ENCODE data around the gene TCF3.

TCF3 gene

DNA sequence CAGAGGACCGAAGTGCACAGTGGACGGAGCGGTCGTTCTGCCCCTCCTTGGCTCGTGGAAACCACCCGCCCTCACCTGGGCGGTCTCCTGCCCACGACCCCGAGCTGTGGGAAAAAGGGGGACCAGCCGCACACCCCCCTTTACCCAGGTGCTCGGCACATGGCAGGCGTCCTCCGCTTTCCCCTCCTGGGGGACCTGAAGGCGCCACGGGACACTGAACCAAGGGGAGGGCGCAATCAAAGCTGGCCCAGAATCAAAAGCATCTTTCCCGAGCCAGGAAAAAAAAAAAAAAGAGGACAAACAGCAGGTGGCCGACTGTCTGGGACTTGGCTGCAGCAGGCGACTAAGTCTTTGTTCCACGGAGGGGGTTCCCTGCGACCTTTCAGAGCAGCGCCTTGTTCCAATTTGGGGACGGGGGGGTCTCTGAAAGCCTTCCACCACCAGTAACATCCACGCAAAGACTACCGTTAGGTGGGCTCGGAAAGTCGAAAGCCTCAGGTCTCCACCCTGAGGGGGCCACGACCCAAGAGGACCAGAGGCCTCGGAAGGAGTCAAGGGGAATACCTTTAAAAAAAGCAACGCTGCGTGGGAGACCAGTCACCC is 60.9 kb downstream of the TCF3 start:
- Histone ChIP-seq H2AFZ (ENCODE audit: low read length) (no peak overlapping the region), H3K9me3 (ENCODE audit: insufficient read depth, low read depth, low read length) (no peaks in the 10 kb centered on the region), H3K36me3 (ENCODE audit: insufficient read depth, low read length) (no peaks in the 10 kb centered on the region; the same call in 1 of the 2 replicates), H3K79me2 (ENCODE audit: insufficient read depth, low read length) (peaks cover 53% of the 10 kb centered on the region), H3K9ac (ENCODE audit: low read depth, low read length, poor library complexity, severe bottlenecking) (peak overlapping the region; percentile 100), H3K9me2 (replicated peaks; ENCODE audit: low read depth, low read length) (no peaks in the 10 kb centered on the region), H4K20me1 (ENCODE audit: insufficient read depth, low read length, poor library complexity, severe bottlenecking) (peaks cover 34% of the 10 kb centered on the region), H3K27me3 (ENCODE audit: insufficient read depth, low read length, poor library complexity, severe bottlenecking) (peaks cover 8% of the 10 kb centered on the region), H3K4me3 (ENCODE audit: low read length, poor library complexity, severe bottlenecking) (peak overlapping the region; percentile 94), H3K4me1 (ENCODE audit: insufficient read depth, low read length, poor library complexity, severe bottlenecking) (peaks cover 16% of the 10 kb centered on the region), H3F3A (ENCODE audit: low read depth) (peaks cover 3% of the 10 kb centered on the region; the same call in 1 of the 2 replicates), H3K4me2 (ENCODE audit: low read depth, low read length, poor library complexity, severe bottlenecking) (peak overlapping the region; percentile 93)
- no peak for TF ChIP-seq EZH2phosphoT487 (IDR thresholded peaks at IDR 0.05; ENCODE audit: borderline replicate concordance)
- TF ChIP-seq, protein P1, sequence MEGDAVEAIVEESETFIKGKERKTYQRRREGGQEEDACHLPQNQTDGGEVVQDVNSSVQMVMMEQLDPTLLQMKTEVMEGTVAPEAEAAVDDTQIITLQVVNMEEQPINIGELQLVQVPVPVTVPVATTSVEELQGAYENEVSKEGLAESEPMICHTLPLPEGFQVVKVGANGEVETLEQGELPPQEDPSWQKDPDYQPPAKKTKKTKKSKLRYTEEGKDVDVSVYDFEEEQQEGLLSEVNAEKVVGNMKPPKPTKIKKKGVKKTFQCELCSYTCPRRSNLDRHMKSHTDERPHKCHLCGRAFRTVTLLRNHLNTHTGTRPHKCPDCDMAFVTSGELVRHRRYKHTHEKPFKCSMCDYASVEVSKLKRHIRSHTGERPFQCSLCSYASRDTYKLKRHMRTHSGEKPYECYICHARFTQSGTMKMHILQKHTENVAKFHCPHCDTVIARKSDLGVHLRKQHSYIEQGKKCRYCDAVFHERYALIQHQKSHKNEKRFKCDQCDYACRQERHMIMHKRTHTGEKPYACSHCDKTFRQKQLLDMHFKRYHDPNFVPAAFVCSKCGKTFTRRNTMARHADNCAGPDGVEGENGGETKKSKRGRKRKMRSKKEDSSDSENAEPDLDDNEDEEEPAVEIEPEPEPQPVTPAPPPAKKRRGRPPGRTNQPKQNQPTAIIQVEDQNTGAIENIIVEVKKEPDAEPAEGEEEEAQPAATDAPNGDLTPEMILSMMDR (conservative IDR thresholded peaks at IDR 0.05; ENCODE audit: low read length) = no peak

DNA sequence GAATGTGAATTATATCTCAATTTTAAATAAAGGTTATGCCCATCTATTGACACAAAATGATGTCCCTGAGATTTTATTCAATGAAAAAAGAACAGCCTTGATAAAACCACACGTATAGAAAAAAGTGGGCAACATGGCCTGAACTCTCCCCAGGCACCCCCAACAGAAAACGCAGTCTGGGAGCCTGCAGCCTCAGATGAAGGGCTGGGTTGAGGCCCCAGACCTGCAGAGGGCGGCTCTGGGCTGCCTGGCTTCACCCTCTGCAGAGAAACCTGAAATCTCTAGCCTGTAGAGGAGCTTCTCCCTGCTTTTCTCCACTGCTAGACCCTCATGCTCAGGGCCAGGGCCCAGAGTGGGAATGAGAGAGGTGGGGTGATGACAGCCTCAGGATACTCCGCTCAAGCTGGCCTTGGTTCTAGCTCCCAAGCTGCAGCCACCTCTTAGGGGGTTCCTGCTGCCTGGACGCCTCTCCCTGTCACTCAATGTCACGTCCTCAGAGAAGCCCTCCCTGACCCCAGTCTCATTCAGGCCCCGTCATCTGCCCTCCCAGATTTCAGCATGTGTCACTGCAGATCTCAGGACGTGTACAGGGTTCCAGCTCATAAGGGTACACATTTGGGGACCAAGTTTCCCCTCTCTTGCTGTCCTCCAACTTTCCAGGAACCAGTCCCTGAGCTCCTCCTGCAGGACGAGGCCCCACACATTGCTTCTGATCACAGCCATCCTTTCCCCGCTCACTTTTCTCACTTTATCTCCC is 61.6 kb downstream of the TCF3 start:
- Histone ChIP-seq H4K20me1 (ENCODE audit: insufficient read depth, low read length, poor library complexity, severe bottlenecking) (peaks cover 38% of the 10 kb centered on the region), H3K79me2 (ENCODE audit: insufficient read depth, low read length) (peaks cover 60% of the 10 kb centered on the region), H3K9ac (ENCODE audit: low read depth, low read length, poor library complexity, severe bottlenecking) (peak overlapping the region; percentile 100), H3K27me3 (ENCODE audit: insufficient read depth, low read length, poor library complexity, severe bottlenecking) (peaks cover 8% of the 10 kb centered on the region), H3K36me3 (ENCODE audit: insufficient read depth, low read length) (no peaks in the 10 kb centered on the region; the same call in 1 of the 2 replicates), H3K9me2 (replicated peaks; ENCODE audit: low read depth, low read length) (no peaks in the 10 kb centered on the region), H3K4me1 (ENCODE audit: insufficient read depth, low read length, poor library complexity, severe bottlenecking) (peaks cover 16% of the 10 kb centered on the region), H3F3A (ENCODE audit: low read depth) (peaks cover 3% of the 10 kb centered on the region; the same call in 1 of the 2 replicates), H3K4me2 (ENCODE audit: low read depth, low read length, poor library complexity, severe bottlenecking) (peak overlapping the region; percentile 93), H3K4me3 (ENCODE audit: low read length, poor library complexity, severe bottlenecking) (peak overlapping the region; percentile 94), H3K9me3 (ENCODE audit: insufficient read depth, low read depth, low read length) (no peaks in the 10 kb centered on the region), H2AFZ (ENCODE audit: low read length) (no peak overlapping the region)
- TF ChIP-seq, protein P1 (conservative IDR thresholded peaks at IDR 0.05; ENCODE audit: low read length) = peak; percentile 54
- no peak for TF ChIP-seq EZH2phosphoT487 (IDR thresholded peaks at IDR 0.05; ENCODE audit: borderline replicate concordance)

DNA sequence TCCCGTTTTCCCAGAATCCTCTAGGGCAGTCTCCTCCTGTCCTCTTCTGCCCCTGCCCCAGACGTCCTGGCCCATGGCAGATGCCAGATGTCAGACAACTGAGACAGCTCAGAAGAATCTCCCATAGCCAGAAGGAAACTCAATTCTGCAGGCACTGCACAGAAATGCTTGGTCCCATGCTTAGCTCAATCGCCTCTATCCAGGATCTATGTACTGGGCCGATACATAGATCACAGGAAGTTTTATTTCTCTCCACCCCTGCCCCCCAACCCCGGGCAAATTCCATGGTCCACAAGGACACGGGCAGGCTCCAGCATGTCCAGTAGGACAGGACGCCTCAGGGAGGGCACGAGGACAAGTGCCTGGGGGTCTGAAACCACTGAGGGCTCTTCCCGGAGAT is 64.5 kb downstream of the TCF3 start:
- no peaks in the 10 kb centered on the region for H3K9me2 ChIP-seq (replicated peaks; ENCODE audit: low read depth, low read length)
- H3K4me1 ChIP-seq (ENCODE audit: insufficient read depth, low read length, poor library complexity, severe bottlenecking) = peaks cover 16% of the 10 kb centered on the region
- H3K9me3 ChIP-seq (ENCODE audit: insufficient read depth, low read depth, low read length) = no peaks in the 10 kb centered on the region
- TF ChIP-seq, protein P1 (conservative IDR thresholded peaks at IDR 0.05; ENCODE audit: low read length) = no peak
- no peak for TF ChIP-seq EZH2phosphoT487 (IDR thresholded peaks at IDR 0.05; ENCODE audit: borderline replicate concordance)
- H3K79me2 ChIP-seq (ENCODE audit: insufficient read depth, low read length) = peaks cover 73% of the 10 kb centered on the region
- peaks cover 40% of the 10 kb centered on the region for H4K20me1 ChIP-seq (ENCODE audit: insufficient read depth, low read length, poor library complexity, severe bottlenecking)
- no peak overlapping the region for H3K9ac ChIP-seq (ENCODE audit: low read depth, low read length, poor library complexity, severe bottlenecking)
- H3K4me2 ChIP-seq (ENCODE audit: low read depth, low read length, poor library complexity, severe bottlenecking) = no peak overlapping the region
- H3K27me3 ChIP-seq (ENCODE audit: insufficient read depth, low read length, poor library complexity, severe bottlenecking) = peaks cover 8% of the 10 kb centered on the region
- peaks cover 7% of the 10 kb centered on the region; the same call in 1 of the 2 replicates for H3K36me3 ChIP-seq (ENCODE audit: insufficient read depth, low read length)
- peaks cover 3% of the 10 kb centered on the region; the same call in 1 of the 2 replicates for H3F3A ChIP-seq (ENCODE audit: low read depth)
- no peak overlapping the region for H3K4me3 ChIP-seq (ENCODE audit: low read length, poor library complexity, severe bottlenecking)
- H2AFZ ChIP-seq (ENCODE audit: low read length) = no peak overlapping the region
